RKO (cell line): Measurements from ENCODE around the gene HPCA.

ENCODE experiments used
- DNase-seq: peaks from one replicate; pipeline ENCODE4 v3.0.0-alpha.2; 2016; ENCODE audit warnings: low spot score

HPCA gene

DNA sequence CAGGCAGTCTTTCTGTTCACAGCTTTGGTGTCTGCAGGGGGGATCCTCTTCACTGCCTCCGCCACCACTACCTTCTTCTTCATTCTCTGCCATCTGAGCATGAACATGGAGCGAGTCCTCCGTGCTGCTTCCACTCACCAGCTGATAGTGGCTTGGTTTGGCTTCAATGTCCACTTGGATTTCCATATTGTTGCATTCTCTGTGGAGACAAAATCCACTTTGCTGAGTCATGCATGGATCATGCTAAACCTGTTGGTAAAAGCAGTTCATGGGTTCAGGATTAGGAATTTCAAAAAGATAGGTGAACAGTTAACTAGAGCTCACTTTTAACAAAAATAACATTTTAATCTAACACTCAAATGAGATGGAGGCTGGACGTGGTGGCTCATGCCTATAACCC, 50.8 kb downstream of the HPCA start:
- no peak for DNase-seq

DNA sequence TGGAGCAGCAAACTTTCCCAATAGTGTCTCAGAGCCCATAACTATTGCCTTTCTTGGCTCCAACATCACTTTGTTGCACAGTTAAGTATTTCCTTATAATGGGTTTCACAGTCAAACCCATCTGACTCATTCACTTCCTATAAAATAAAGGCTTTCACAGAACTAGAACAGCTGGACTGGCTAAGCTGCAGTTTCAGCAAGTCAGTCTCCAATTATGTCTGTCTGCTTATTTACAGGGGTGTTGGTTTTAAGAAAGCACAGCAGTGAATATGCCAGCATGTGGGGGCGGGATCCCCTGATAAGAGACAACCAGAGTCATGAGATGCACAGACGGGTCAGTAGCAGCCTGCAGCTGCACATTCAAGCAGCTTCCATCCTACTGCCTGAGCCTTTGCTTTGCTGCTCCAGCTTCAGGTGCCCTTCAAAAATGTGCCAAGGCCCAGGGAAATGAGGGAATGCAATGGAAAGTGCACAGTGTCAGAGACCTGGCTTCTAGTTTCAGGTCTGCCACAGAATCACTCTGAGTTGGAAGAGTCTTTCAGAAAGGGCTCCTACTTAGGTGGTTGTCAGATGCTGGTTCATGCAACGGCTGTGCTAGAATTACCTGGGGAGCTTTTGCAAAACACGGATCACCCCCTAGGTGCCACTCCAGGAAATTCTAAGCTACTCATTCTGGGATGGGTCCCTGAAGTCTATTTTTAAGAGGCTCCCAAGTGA, 53.5 kb downstream of the HPCA start:
- DNase-seq: no peak

DNA sequence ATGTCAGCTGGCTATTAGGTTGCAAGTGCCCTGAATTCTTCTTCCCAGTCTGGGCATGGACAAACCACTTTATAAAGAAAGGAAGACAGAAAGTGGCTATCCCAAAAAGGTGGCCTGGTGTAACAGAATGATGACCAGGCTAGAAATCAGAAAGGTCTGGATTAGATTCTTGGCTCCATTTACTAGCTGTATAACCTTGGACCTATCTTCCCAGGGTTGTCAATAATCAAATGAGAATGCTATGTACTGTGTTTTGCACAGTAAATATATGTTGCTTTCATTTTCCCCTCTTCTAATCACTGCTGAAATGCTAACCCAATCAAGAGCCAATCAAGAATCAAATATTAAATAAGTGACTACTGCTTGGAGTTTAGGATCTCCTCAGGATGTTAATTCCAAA, 57.9 kb downstream of the HPCA start:
- no peak for DNase-seq
